K562 (cell line): ENCODE results near the gene NAPB. TPM values are rescaled to one million over a fixed set of nuclear protein-coding genes. Genes with fewer than 3 reads are reported as not detected.

Experiments
- NEUROD1 ChIP-seq: fragments of 150-350 bp; IDR thresholded peaks from 2 replicates; pipeline ENCODE4 v1.6.1; 2014; ENCODE audit warnings: borderline replicate concordance, low read length, low read depth; ENCODE audit not compliant: partially characterized antibody
- PHF21A ChIP-seq: fragments of 450-650 bp; IDR thresholded peaks from 2 replicates; pipeline ENCODE4 v1.6.1; 2017; ENCODE audit warnings: low read depth, borderline replicate concordance
- SNRNP70 ChIP-seq: fragments of 200-400 bp; formaldehyde crosslinking; optimal IDR thresholded peaks from 2 replicates; pipeline ENCODE3; 2017; ENCODE audit warnings: low read depth, low read length
- polyA plus RNA-seq, 8 experiments: library from polyadenylated mRNA; depleted of rRNA in 4 of 8; stranded (reverse) in 5 of 8; unstranded in 3 of 8; fragments of >200 nt; fragmentation: Nextera tagmentation in 2 of 8; fragmentation: Illumina TruSeq in 1 of 8; extraction: Ambion mirVana in 2 of 8; extraction: Trizol in 1 of 8; gene quantifications; 2 replicates each; pipeline versions ENCODE4 v1.2.1 to v1.2.3, GENCODE V29; 2011 to 2014; ENCODE audit warnings: inconsistent platforms in 1 of 8, missing spikeins in 1 of 8
- total RNA-seq, 7 experiments: library from RNA; depleted of rRNA in 6 of 7; stranded (reverse); fragments of >200 nt in 6 of 7; fragmentation: Illumina TruSeq in 2 of 7; extraction: Trizol in 2 of 7; gene quantifications; 2 replicates each; pipeline versions ENCODE4 v1.2.1 to v1.2.3, GENCODE V29; 2011 to 2021; ENCODE audit warnings: low replicate concordance in 1 of 7
- TF ChIP-seq, protein P1 (sequence below), 2 experiments: fragments of 450-650 bp in 1 of 2; sonication (generic) in 1 of 2; formaldehyde crosslinking in 1 of 2; IDR thresholded peaks in 1 of 2; conservative IDR thresholded peaks in 1 of 2; 2 replicates each; pipeline versions ENCODE4 v1.6.1 to v1.8.1; 2016 to 2023; ENCODE audit warnings: mild to moderate bottlenecking in 2 of 2, moderate library complexity in 2 of 2, inconsistent platforms in 1 of 2, missing genetic modification reagents in 1 of 2
- TF ChIP-seq, protein P2 (sequence below), 2 experiments: fragments of 450-650 bp; IDR thresholded peaks; 2 replicates each; pipeline ENCODE4 v1.6.1; 2016
- TF ChIP-seq, protein P3 (sequence below): fragments of 250-450 bp; sonication (Bioruptor Pico); IDR thresholded peaks from 2 replicates; pipeline ENCODE4 v1.4.0; 2020
- TF ChIP-seq, protein P4 (sequence below): fragments of 450-650 bp; formaldehyde crosslinking; IDR thresholded peaks from 2 replicates; pipeline ENCODE4 v1.4.0; 2020; ENCODE audit warnings: mild to moderate bottlenecking, mixed read lengths
- TF ChIP-seq, protein P5 (sequence below): sonication (generic); formaldehyde crosslinking; IDR thresholded peaks from 2 replicates; pipeline ENCODE4 v1.9.0; 2022; ENCODE audit warnings: mild to moderate bottlenecking, missing genetic modification reagents
- TF ChIP-seq, protein P6 (sequence below), 2 experiments: fragments of 450-650 bp in 1 of 2; sonication (generic) in 1 of 2; formaldehyde crosslinking in 1 of 2; IDR thresholded peaks; 2 replicates each; pipeline versions ENCODE4 v1.7.1 to v1.9.0; 2016 to 2022; ENCODE audit warnings: inconsistent platforms in 1 of 2, mild to moderate bottlenecking in 1 of 2, missing genetic modification reagents in 1 of 2

Gene NAPB
- total and polyA plus RNA-seq, 9 of the 15 experiments (the other 6 are each of a cell fraction or from before 2014, with no cell fraction given), result 1.4 to 7.7 (median 5.2) TPM

- TF ChIP-seq, protein P1, sequence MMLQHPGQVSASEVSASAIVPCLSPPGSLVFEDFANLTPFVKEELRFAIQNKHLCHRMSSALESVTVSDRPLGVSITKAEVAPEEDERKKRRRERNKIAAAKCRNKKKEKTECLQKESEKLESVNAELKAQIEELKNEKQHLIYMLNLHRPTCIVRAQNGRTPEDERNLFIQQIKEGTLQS (IDR thresholded peaks at IDR 0.05), result peak; percentile 100
- TF ChIP-seq, protein P1 (CRISPR knock-in tag; conservative IDR thresholded peaks at IDR 0.05), result peak; percentile 100
- TF ChIP-seq, protein P2, sequence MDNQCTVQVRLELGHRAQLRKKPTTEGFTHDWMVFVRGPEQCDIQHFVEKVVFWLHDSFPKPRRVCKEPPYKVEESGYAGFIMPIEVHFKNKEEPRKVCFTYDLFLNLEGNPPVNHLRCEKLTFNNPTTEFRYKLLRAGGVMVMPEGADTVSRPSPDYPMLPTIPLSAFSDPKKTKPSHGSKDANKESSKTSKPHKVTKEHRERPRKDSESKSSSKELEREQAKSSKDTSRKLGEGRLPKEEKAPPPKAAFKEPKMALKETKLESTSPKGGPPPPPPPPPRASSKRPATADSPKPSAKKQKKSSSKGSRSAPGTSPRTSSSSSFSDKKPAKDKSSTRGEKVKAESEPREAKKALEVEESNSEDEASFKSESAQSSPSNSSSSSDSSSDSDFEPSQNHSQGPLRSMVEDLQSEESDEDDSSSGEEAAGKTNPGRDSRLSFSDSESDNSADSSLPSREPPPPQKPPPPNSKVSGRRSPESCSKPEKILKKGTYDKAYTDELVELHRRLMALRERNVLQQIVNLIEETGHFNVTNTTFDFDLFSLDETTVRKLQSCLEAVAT (IDR thresholded peaks at IDR 0.05), result peak in 1 of 2 experiments; percentile 92; a peak in 2 of 4 replicates
- TF ChIP-seq, protein P3, sequence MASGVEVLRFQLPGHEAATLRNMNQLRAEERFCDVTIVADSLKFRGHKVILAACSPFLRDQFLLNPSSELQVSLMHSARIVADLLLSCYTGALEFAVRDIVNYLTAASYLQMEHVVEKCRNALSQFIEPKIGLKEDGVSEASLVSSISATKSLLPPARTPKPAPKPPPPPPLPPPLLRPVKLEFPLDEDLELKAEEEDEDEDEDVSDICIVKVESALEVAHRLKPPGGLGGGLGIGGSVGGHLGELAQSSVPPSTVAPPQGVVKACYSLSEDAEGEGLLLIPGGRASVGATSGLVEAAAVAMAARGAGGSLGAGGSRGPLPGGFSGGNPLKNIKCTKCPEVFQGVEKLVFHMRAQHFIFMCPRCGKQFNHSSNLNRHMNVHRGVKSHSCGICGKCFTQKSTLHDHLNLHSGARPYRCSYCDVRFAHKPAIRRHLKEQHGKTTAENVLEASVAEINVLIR (CRISPR knock-in tag), result peak; percentile 94
- TF ChIP-seq PHF21A (0 out of 2 replicates have a peak, but pooled peaks have one; percentile 22), NEUROD1 (peak; percentile 17), SNRNP70 (no peak)
- TF ChIP-seq, protein P4, sequence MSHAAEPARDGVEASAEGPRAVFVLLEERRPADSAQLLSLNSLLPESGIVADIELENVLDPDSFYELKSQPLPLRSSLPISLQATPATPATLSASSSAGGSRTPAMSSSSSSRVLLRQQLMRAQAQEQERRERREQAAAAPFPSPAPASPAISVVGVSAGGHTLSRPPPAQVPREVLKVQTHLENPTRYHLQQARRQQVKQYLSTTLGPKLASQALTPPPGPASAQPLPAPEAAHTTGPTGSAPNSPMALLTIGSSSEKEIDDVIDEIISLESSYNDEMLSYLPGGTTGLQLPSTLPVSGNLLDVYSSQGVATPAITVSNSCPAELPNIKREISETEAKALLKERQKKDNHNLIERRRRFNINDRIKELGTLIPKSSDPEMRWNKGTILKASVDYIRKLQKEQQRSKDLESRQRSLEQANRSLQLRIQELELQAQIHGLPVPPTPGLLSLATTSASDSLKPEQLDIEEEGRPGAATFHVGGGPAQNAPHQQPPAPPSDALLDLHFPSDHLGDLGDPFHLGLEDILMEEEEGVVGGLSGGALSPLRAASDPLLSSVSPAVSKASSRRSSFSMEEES (CRISPR knock-in tag), result peak; percentile 99
- TF ChIP-seq, protein P5, sequence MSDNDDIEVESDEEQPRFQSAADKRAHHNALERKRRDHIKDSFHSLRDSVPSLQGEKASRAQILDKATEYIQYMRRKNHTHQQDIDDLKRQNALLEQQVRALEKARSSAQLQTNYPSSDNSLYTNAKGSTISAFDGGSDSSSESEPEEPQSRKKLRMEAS (CRISPR knock-in tag), result peak; percentile 91
- TF ChIP-seq, protein P6, sequence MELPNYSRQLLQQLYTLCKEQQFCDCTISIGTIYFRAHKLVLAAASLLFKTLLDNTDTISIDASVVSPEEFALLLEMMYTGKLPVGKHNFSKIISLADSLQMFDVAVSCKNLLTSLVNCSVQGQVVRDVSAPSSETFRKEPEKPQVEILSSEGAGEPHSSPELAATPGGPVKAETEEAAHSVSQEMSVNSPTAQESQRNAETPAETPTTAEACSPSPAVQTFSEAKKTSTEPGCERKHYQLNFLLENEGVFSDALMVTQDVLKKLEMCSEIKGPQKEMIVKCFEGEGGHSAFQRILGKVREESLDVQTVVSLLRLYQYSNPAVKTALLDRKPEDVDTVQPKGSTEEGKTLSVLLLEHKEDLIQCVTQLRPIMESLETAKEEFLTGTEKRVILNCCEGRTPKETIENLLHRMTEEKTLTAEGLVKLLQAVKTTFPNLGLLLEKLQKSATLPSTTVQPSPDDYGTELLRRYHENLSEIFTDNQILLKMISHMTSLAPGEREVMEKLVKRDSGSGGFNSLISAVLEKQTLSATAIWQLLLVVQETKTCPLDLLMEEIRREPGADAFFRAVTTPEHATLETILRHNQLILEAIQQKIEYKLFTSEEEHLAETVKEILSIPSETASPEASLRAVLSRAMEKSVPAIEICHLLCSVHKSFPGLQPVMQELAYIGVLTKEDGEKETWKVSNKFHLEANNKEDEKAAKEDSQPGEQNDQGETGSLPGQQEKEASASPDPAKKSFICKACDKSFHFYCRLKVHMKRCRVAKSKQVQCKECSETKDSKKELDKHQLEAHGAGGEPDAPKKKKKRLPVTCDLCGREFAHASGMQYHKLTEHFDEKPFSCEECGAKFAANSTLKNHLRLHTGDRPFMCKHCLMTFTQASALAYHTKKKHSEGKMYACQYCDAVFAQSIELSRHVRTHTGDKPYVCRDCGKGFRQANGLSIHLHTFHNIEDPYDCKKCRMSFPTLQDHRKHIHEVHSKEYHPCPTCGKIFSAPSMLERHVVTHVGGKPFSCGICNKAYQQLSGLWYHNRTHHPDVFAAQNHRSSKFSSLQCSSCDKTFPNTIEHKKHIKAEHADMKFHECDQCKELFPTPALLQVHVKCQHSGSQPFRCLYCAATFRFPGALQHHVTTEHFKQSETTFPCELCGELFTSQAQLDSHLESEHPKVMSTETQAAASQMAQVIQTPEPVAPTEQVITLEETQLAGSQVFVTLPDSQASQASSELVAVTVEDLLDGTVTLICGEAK (IDR thresholded peaks at IDR 0.05), result peak; percentile 73
- TF ChIP-seq, protein P6 (CRISPR knock-in tag; IDR thresholded peaks at IDR 0.05), result no peak
Observed at GRCh38 chr20:23361476-23362391, 59.6 kb downstream of the NAPB start, which contains the start of gene GZF1 (continued).
